HCT116 (cell line): ENCODE data around the gene ZFR. TPM values are rescaled to one million over a fixed set of nuclear protein-coding genes. Genes with fewer than 3 reads are reported as not detected.

Experiments
- ATAC-seq: fragments of 200-7000 bp; cut with Tn5 transposase; 2 replicates; pipeline ENCODE4 v1.9.1; 2020; ENCODE audit warnings: mild to moderate bottlenecking, moderate library complexity
- BruUV-seq: library from RNA; stranded (reverse); fragments of 400-500 nt; replicated peaks from 2 replicates; lab custom pipeline; 2021; lab: Mats Ljungman, UMichigan
- CTCF ChIA-PET: fragments of 300-600 bp; sonication (Branson Sonifier 250); formaldehyde crosslinking; loops from one replicate; lab custom pipeline; 2021; ENCODE audit warnings: antibody characterized with exemption; lab: Charles Lee
- POLR2A ChIA-PET: fragments of 300-600, 350-600 bp; sonication (Branson Sonifier 250); formaldehyde crosslinking; loops from one replicate; lab custom pipeline; 2021; ENCODE audit warnings: antibody characterized with exemption; lab: Charles Lee
- RAD21 ChIA-PET, 2 experiments: fragments of 300-600 bp; sonication (Branson Sonifier 250); formaldehyde crosslinking; loops; one replicate each; lab custom pipeline; 2023; ENCODE audit warnings: low total read pairs in 2 of 2; ENCODE audit not compliant: uncharacterized antibody in 2 of 2, unreplicated experiment in 2 of 2, low non-redundant PET in 1 of 2; lab: Charles Lee
- DNase-seq: peaks from one replicate; pipeline ENCODE4 v3.0.0-alpha.2; 2010; ENCODE audit warnings: low read depth, low spot score
- H2AFZ ChIP-seq: fragments of 200-600 bp; shearing (Covaris generic), sonication (generic); 2 replicates; pipeline ENCODE4 v1.6.1; 2017; ENCODE audit warnings: low read depth, mixed run types, mixed read lengths, antibody characterized with exemption, low read length; ENCODE audit not compliant: poor library complexity, severe bottlenecking
- H3K27ac ChIP-seq: 2 replicates; pipeline ENCODE4 v1.5.1; 2012; ENCODE audit warnings: low read depth, low read length
- H3K27me3 ChIP-seq: fragments of 200-600 bp; sonication (generic); 2 replicates; pipeline ENCODE4 v1.6.1; 2016; ENCODE audit warnings: mixed run types, low read length, mixed read lengths; ENCODE audit not compliant: insufficient read depth
- H3K36me3 ChIP-seq, 2 experiments: fragments of 200-500 bp in 1 of 2; fragments of 200-600 bp in 1 of 2; sonication (Bioruptor generic) in 1 of 2; sonication (generic) in 1 of 2; 2 replicates each; pipeline versions ENCODE4 v1.5.1 to v1.6.1; 2014 to 2016; ENCODE audit warnings: low read length in 2 of 2, inconsistent platforms in 1 of 2, mixed read lengths in 1 of 2, mixed run types in 1 of 2; ENCODE audit not compliant: insufficient read depth in 2 of 2, control insufficient read depth in 1 of 2
- H3K4me1 ChIP-seq, 2 experiments: fragments of 200-600 bp in 1 of 2; sonication (generic) in 1 of 2; 2 replicates each; pipeline versions ENCODE4 v1.5.1 to v1.6.1; 2012 to 2017; ENCODE audit warnings: low read length in 2 of 2, inconsistent platforms in 1 of 2, mild to moderate bottlenecking in 1 of 2, mixed read lengths in 1 of 2, mixed run types in 1 of 2, moderate library complexity in 1 of 2; ENCODE audit not compliant: insufficient read depth in 2 of 2, control insufficient read depth in 1 of 2
- H3K4me2 ChIP-seq: fragments of 200-600 bp; sonication (generic); 2 replicates; pipeline ENCODE4 v1.6.1; 2017; ENCODE audit warnings: mixed run types, low read length, mixed read lengths
- H3K4me3 ChIP-seq, 2 experiments: fragments of 200-600 bp in 1 of 2; sonication (generic) in 1 of 2; replicated peaks in 1 of 2; 2 replicates each; pipeline ENCODE4 v1.5.1; 2011 to 2016; ENCODE audit warnings: low read length in 2 of 2, control low read depth in 1 of 2, low read depth in 1 of 2, mild to moderate bottlenecking in 1 of 2, mixed read lengths in 1 of 2, mixed run types in 1 of 2
- H3K79me2 ChIP-seq: fragments of 200-600 bp; sonication (generic); 2 replicates; pipeline ENCODE4 v1.6.1; 2017; ENCODE audit warnings: mild to moderate bottlenecking, mixed run types, low read length, moderate library complexity, mixed read lengths; ENCODE audit not compliant: insufficient read depth
- H3K9ac ChIP-seq: fragments of 200-600 bp; sonication (generic); 2 replicates; pipeline ENCODE4 v1.6.1; 2016; ENCODE audit warnings: low read length, mixed read lengths
- H3K9me2 ChIP-seq: fragments of 200-600 bp; sonication (generic), shearing (Covaris generic); 2 replicates; pipeline ENCODE4 v1.6.1; 2017; ENCODE audit warnings: mixed run types, mild to moderate bottlenecking, moderate library complexity; ENCODE audit not compliant: insufficient read depth
- H3K9me3 ChIP-seq, 2 experiments: fragments of 200-500 bp in 1 of 2; fragments of 200-600 bp in 1 of 2; sonication (Bioruptor generic) in 1 of 2; sonication (generic) in 1 of 2; 2 replicates each; pipeline ENCODE4 v1.6.1; 2014 to 2017; ENCODE audit warnings: low read length in 2 of 2, mixed read lengths in 2 of 2, inconsistent platforms in 1 of 2, low read depth in 1 of 2, mild to moderate bottlenecking in 1 of 2, mixed run types in 1 of 2, moderate library complexity in 1 of 2; ENCODE audit not compliant: control insufficient read depth in 1 of 2, insufficient read depth in 1 of 2
- H4K20me1 ChIP-seq: fragments of 200-600 bp; sonication (generic), shearing (Covaris generic); 2 replicates; pipeline ENCODE4 v1.6.1; 2017; ENCODE audit warnings: mixed run types, mild to moderate bottlenecking, moderate library complexity; ENCODE audit not compliant: insufficient read depth
- EGR1 ChIP-seq: IDR thresholded peaks from 2 replicates; pipeline ENCODE4 v1.6.1; 2012; ENCODE audit warnings: low read depth
- ELF1 ChIP-seq: IDR thresholded peaks from 2 replicates; pipeline ENCODE4 v1.6.1; 2012; ENCODE audit warnings: low read depth, borderline replicate concordance
- EZH2 ChIP-seq: fragments of 200-600 bp; sonication (generic); IDR thresholded peaks from 2 replicates; pipeline ENCODE4 v1.6.1; 2017; ENCODE audit warnings: antibody characterized with exemption, mixed run types
- EZH2phosphoT487 ChIP-seq: fragments of 200-600 bp; IDR thresholded peaks from 2 replicates; pipeline ENCODE4 v1.6.1; 2018; ENCODE audit warnings: antibody characterized with exemption, borderline replicate concordance
- POLR2AphosphoS5 ChIP-seq: IDR thresholded peaks from 2 replicates; pipeline ENCODE4 v1.6.1; 2011; ENCODE audit warnings: mild to moderate bottlenecking, low read depth, low read length, moderate library complexity
- REST ChIP-seq: IDR thresholded peaks from 2 replicates; pipeline ENCODE4 v1.6.1; 2012; ENCODE audit warnings: low read depth
- ZBTB33 ChIP-seq: IDR thresholded peaks from 2 replicates; pipeline ENCODE4 v1.6.1; 2011; ENCODE audit warnings: mild to moderate bottlenecking, low read length, moderate library complexity; ENCODE audit not compliant: insufficient replicate concordance; ENCODE audit errors: extremely low read depth
- ZFX ChIP-seq: fragments of 450-650 bp; IDR thresholded peaks from 2 replicates; pipeline ENCODE4 v1.6.1; 2017
- intact Hi-C: fragments of 100-400 bp; cut with micrococcal nuclease; formaldehyde crosslinking; loops from 2 replicates; pipeline ENCODE4 v1.10.0; 2022
- total RNA-seq: library from RNA; stranded (reverse); gene quantifications from one replicate; pipeline ENCODE4 v1.2.1, GENCODE V29; 2021; ENCODE audit not compliant: unreplicated experiment

ZFR gene
- total RNA-seq, 1 experiment from 2014 or later = 65.7 TPM

- Histone ChIP-seq H3K79me2 (no peaks in the 10 kb centered on the region), H3K9me2 (no peaks in the 10 kb centered on the region), H3K36me3 (no peaks in the 10 kb centered on the region), H3K9ac (no peak overlapping the region), H3K4me1 (peaks cover 0 to 4% of the 10 kb centered on the region in 2 experiments; a peak in 1 of 4 replicates), H3K9me3 (no peaks in the 10 kb centered on the region), H4K20me1 (no peaks in the 10 kb centered on the region), H2AFZ (no peak overlapping the region), H3K27me3 (no peaks in the 10 kb centered on the region), H3K27ac (no peak overlapping the region), H3K4me3 (no peak overlapping the region), H3K4me2 (no peak overlapping the region)
- BruUV-seq = no TSS peak
- no peak for ATAC-seq
- intact Hi-C loops = no loop called here
- no peak for DNase-seq
- ChIA-PET POLR2A (no interaction called here), RAD21 (no interaction called here)
- TF ChIP-seq POLR2AphosphoS5 (no peak), REST (no peak), EZH2phosphoT487 (no peak), ZBTB33 (no peak), EZH2 (no peak), EGR1 (no peak), ELF1 (no peak), ZFX (no peak)
- TF ChIP-seq, all 23 proteins: peak for 0
- CTCF ChIA-PET = no interaction called here
Observed at GRCh38 chr5:32458880-32459495, 14.4 kb upstream of the ZFR start.
